Type B pancreatic cell (in vitro differentiated cells): ENCODE data around the gene EHHADH. TPM values are rescaled to one million over a fixed set of nuclear protein-coding genes. Genes with fewer than 3 reads are reported as not detected.

Source experiments
- DNase-seq: peaks from one replicate; pipeline ENCODE4 v3.0.0; 2021; ENCODE audit warnings: mixed read lengths; ENCODE audit not compliant: unreplicated experiment; ENCODE audit errors: extremely low spot score
- H3K27ac Mint-ChIP-seq: 2 replicates; pipeline ENCODE4 v1.8.0; 2021; ENCODE audit warnings: mild to moderate bottlenecking, mixed read lengths
- H3K27me3 Mint-ChIP-seq: 2 replicates; pipeline ENCODE4 v1.8.0; 2021; ENCODE audit warnings: mixed read lengths
- H3K36me3 Mint-ChIP-seq: 2 replicates; pipeline ENCODE4 v1.8.0; 2021; ENCODE audit warnings: mixed read lengths
- H3K4me1 Mint-ChIP-seq: one replicate; pipeline ENCODE4 v1.8.0; 2021; ENCODE audit warnings: mixed read lengths; ENCODE audit not compliant: unreplicated experiment
- H3K4me3 Mint-ChIP-seq: 2 replicates; pipeline ENCODE4 v1.8.0; 2021; ENCODE audit warnings: mild to moderate bottlenecking, mixed read lengths
- H3K9me3 Mint-ChIP-seq: 2 replicates; pipeline ENCODE4 v1.8.0; 2021; ENCODE audit warnings: mixed read lengths
- CTCF ChIP-seq: fragments of 200-600 bp; sonication (generic); conservative IDR thresholded peaks from 2 replicates; pipeline ENCODE4 v1.5.0; 2021; ENCODE audit warnings: antibody characterized with exemption, mild to moderate bottlenecking
- total RNA-seq: library from RNA; stranded (reverse); gene quantifications from 2 replicates; pipeline ENCODE4 v1.2.1, GENCODE V29; 2021; ENCODE audit warnings: low replicate concordance

Gene EHHADH
- total RNA-seq, 1 donor from 2014 or later, result 5.3 TPM

GRCh38 chr3:185225080-185225479 is 28.8 kb downstream of the EHHADH start:
- no peak for TF ChIP-seq CTCF
- no peak for DNase-seq
- no peaks in the 10 kb centered on the region for H3K4me1 Mint-ChIP-seq
- H3K27ac Mint-ChIP-seq, result no peak overlapping the region
- H3K9me3 Mint-ChIP-seq, result no peaks in the 10 kb centered on the region
- H3K36me3 Mint-ChIP-seq, result peaks cover 3% of the 10 kb centered on the region
- H3K27me3 Mint-ChIP-seq, result no peaks in the 10 kb centered on the region
- no peak overlapping the region for H3K4me3 Mint-ChIP-seq

- no peaks in the 10 kb centered on the region for H3K27me3 Mint-ChIP-seq
- DNase-seq, result no peak
- H3K9me3 Mint-ChIP-seq, result no peaks in the 10 kb centered on the region
- H3K36me3 Mint-ChIP-seq, result no peaks in the 10 kb centered on the region
- no peak overlapping the region for H3K27ac Mint-ChIP-seq
- peaks cover 8% of the 10 kb centered on the region for H3K4me1 Mint-ChIP-seq
- no peak overlapping the region for H3K4me3 Mint-ChIP-seq
- no peak for TF ChIP-seq CTCF
Measured at GRCh38 chr3:185221203-185221602, 32.6 kb downstream of the EHHADH start.

- peaks cover 12% of the 10 kb centered on the region for H3K4me1 Mint-ChIP-seq
- no peaks in the 10 kb centered on the region for H3K36me3 Mint-ChIP-seq
- peak overlapping the region; percentile 25 for H3K4me3 Mint-ChIP-seq
- TF ChIP-seq CTCF, result no peak
- DNase-seq, result no peak
- no peaks in the 10 kb centered on the region for H3K27me3 Mint-ChIP-seq
- peak overlapping the region; percentile 52 for H3K27ac Mint-ChIP-seq
- H3K9me3 Mint-ChIP-seq, result no peaks in the 10 kb centered on the region
Measured at GRCh38 chr3:185216607-185216958, 37.3 kb downstream of the EHHADH start.

GRCh38 chr3:185215873-185216606 is 37.8 kb downstream of the EHHADH start:
- Mint-ChIP-seq H3K27ac (peak overlapping the region; percentile 52), H3K4me1 (peaks cover 14% of the 10 kb centered on the region), H3K9me3 (no peaks in the 10 kb centered on the region), H3K36me3 (no peaks in the 10 kb centered on the region), H3K27me3 (no peaks in the 10 kb centered on the region), H3K4me3 (peak overlapping the region; percentile 25)
- DNase-seq, result no peak
- peak; percentile 87 for TF ChIP-seq CTCF

GRCh38 chr3:185212559-185212958 is 41.3 kb downstream of the EHHADH start:
- no peak for DNase-seq
- Mint-ChIP-seq H3K9me3 (no peaks in the 10 kb centered on the region), H3K27me3 (no peaks in the 10 kb centered on the region), H3K36me3 (peaks cover 4% of the 10 kb centered on the region), H3K4me3 (no peak overlapping the region), H3K4me1 (peaks cover 19% of the 10 kb centered on the region), H3K27ac (no peak overlapping the region)
- no peak for TF ChIP-seq CTCF
